ENCODE measurements around the gene DCTN3. TPM values are rescaled to one million over a fixed set of nuclear protein-coding genes. Genes with fewer than 3 reads are reported as not detected.

DCTN3 gene
- total and polyA plus RNA-seq, 4 donors: 39.8 to 86.3 (median 70.3) TPM

GRCh38 chr9:34647084-34647403 lies 26.7 kb upstream of the DCTN3 start:
- DNase-seq (no peak), ATAC-seq (ENCODE audit: insufficient read depth, low FRiP score) (no peak)
- Histone ChIP-seq H3K4me1 (ENCODE audit: control insufficient read depth in 5 of 5, insufficient read depth in 5 of 5, low read length in 5 of 5) (peaks cover 0 to 35% (median 12%) of the 10 kb centered on the region in 5 donors), H3K27ac (ENCODE audit: low read depth in 1 of 2, low read length in 1 of 2) (peak overlapping the region; percentile 81 to 83), H3K9me3 (ENCODE audit: control insufficient read depth in 4 of 4, insufficient read depth in 3 of 4, low read length in 3 of 4) (no peaks in the 10 kb centered on the region), H3K4me3 (peak overlapping the region; percentile 70), H3K9ac (ENCODE audit: insufficient read depth in 1 of 2, low read length in 2 of 2) (peak overlapping the region; percentile 50 to 74), H3K36me3 (ENCODE audit: control insufficient read depth in 4 of 4, insufficient read depth in 4 of 4, low read length in 4 of 4) (peaks cover 0 to 19% (median 16%) of the 10 kb centered on the region in 4 donors), H3K27me3 (ENCODE audit: control insufficient read depth in 3 of 3, insufficient read depth in 3 of 3, low read length in 2 of 3) (no peaks in the 10 kb centered on the region)
- no peak for TF ChIP-seq CTCF (IDR thresholded peaks at IDR 0.05; ENCODE audit: control extremely low read depth, extremely low read depth)
- WGBS, 2 donors: 0 to 2% methylated on average over 8 of the region's 8 CpGs

- peak; percentile 22 for TF ChIP-seq CTCF (IDR thresholded peaks at IDR 0.05; ENCODE audit: control extremely low read depth, extremely low read depth)
- peak; percentile 94 for ATAC-seq (ENCODE audit: insufficient read depth, low FRiP score)
Observed at GRCh38 chr9:34646211-34647083, 26.2 kb upstream of the DCTN3 start, which contains the start of gene GALT. GALT (plus strand) TSS chr9:34646675; CDS start chr9:34646705, 30 bp downstream.

GRCh38 chr9:34644766-34645314 lies 24.5 kb upstream of the DCTN3 start:
- Histone ChIP-seq H3K27ac (ENCODE audit: low read depth in 1 of 2, low read length in 1 of 2) (no peak overlapping the region), H3K27me3 (ENCODE audit: control insufficient read depth in 3 of 3, insufficient read depth in 3 of 3, low read length in 2 of 3) (no peaks in the 10 kb centered on the region), H3K9ac (ENCODE audit: insufficient read depth in 1 of 2, low read length in 2 of 2) (no peak overlapping the region), H3K36me3 (ENCODE audit: control insufficient read depth in 4 of 4, insufficient read depth in 4 of 4, low read length in 4 of 4) (peaks cover 0 to 18% (median 14%) of the 10 kb centered on the region in 4 donors), H3K4me1 (ENCODE audit: control insufficient read depth in 5 of 5, insufficient read depth in 5 of 5, low read length in 5 of 5) (peaks cover 0 to 18% (median 3%) of the 10 kb centered on the region in 5 donors), H3K9me3 (ENCODE audit: control insufficient read depth in 4 of 4, insufficient read depth in 3 of 4, low read length in 3 of 4) (no peaks in the 10 kb centered on the region), H3K4me3 (no peak overlapping the region)
- no peak for TF ChIP-seq CTCF (IDR thresholded peaks at IDR 0.05; ENCODE audit: control extremely low read depth, extremely low read depth)
- no peak for DNase-seq
- no peak for ATAC-seq (ENCODE audit: insufficient read depth, low FRiP score)

More at GRCh38 chr9:34646211-34647083, 26.2 kb upstream of the DCTN3 start, which contains the start of gene GALT:
- H3K4me1 ChIP-seq (ENCODE audit: control insufficient read depth in 5 of 5, insufficient read depth in 5 of 5, low read length in 5 of 5): peaks cover 0 to 29% (median 10%) of the 10 kb centered on the region in 5 donors
- no peaks in the 10 kb centered on the region for H3K27me3 ChIP-seq (ENCODE audit: control insufficient read depth in 3 of 3, insufficient read depth in 3 of 3, low read length in 2 of 3)
- peaks cover 0 to 19% (median 16%) of the 10 kb centered on the region in 4 donors for H3K36me3 ChIP-seq (ENCODE audit: control insufficient read depth in 4 of 4, insufficient read depth in 4 of 4, low read length in 4 of 4)
- peak within 1 kb of the TSS; percentile 50 to 74 for H3K9ac ChIP-seq (ENCODE audit: insufficient read depth in 1 of 2, low read length in 2 of 2)
- 5 to 7% methylated on average over 38 to 43 of the region's 43 CpGs for WGBS, 2 donors
- no peaks in the 10 kb centered on the region for H3K9me3 ChIP-seq (ENCODE audit: control insufficient read depth in 4 of 4, insufficient read depth in 3 of 4, low read length in 3 of 4)
- DNase-seq: peak; percentile 92 to 94 (median 93)
- H3K27ac ChIP-seq (ENCODE audit: low read depth in 1 of 2, low read length in 1 of 2): peak within 1 kb of the TSS; percentile 81 to 83
- H3K4me3 ChIP-seq: peak within 1 kb of the TSS; percentile 70

Data from lung (tissue), 12 donors.